ENCODE data around the gene SPATS2.
"Not testable (repeated sequence)": the region's sequence is repeated elsewhere in the genome, so short reads cannot be mapped to it uniquely, and the experiment has no call there.

The SPATS2 gene

DNA sequence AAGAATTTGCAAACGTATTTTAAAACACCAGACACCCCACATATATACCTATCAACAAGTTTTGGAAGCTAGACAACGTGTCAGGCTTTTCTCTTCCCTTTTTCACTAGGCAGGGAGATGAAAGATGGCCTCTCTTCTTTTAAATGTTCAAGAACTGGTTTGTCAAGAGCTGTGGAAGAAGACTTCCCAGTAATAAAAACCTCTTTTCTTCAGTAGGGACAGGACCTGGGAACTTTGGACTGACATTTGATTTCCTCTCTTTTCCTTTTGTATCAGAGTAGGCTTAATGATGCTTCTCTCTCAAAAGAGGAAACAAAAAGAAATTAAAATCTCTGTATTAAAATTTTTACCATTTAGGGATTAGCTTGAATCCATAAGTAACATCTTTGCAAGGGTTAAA lies 49.6 kb downstream of the SPATS2 start:
- no peak overlapping the region for H3K27ac ChIP-seq
- no peaks in the 10 kb centered on the region for H3K4me1 ChIP-seq (ENCODE audit: control insufficient read depth in 1 of 2, insufficient read depth in 1 of 2, low read depth in 1 of 2, low read length in 1 of 2)
- no peaks in the 10 kb centered on the region for H3K27me3 ChIP-seq
- H3K36me3 ChIP-seq = no peaks in the 10 kb centered on the region
- H3K9me3 ChIP-seq = no peaks in the 10 kb centered on the region
- H3K4me3 ChIP-seq (ENCODE audit: low read depth in 1 of 2, low read length in 1 of 2) = no peak overlapping the region
- TF ChIP-seq, protein P1, sequence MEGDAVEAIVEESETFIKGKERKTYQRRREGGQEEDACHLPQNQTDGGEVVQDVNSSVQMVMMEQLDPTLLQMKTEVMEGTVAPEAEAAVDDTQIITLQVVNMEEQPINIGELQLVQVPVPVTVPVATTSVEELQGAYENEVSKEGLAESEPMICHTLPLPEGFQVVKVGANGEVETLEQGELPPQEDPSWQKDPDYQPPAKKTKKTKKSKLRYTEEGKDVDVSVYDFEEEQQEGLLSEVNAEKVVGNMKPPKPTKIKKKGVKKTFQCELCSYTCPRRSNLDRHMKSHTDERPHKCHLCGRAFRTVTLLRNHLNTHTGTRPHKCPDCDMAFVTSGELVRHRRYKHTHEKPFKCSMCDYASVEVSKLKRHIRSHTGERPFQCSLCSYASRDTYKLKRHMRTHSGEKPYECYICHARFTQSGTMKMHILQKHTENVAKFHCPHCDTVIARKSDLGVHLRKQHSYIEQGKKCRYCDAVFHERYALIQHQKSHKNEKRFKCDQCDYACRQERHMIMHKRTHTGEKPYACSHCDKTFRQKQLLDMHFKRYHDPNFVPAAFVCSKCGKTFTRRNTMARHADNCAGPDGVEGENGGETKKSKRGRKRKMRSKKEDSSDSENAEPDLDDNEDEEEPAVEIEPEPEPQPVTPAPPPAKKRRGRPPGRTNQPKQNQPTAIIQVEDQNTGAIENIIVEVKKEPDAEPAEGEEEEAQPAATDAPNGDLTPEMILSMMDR (IDR thresholded peaks at IDR 0.05) = no peak

DNA sequence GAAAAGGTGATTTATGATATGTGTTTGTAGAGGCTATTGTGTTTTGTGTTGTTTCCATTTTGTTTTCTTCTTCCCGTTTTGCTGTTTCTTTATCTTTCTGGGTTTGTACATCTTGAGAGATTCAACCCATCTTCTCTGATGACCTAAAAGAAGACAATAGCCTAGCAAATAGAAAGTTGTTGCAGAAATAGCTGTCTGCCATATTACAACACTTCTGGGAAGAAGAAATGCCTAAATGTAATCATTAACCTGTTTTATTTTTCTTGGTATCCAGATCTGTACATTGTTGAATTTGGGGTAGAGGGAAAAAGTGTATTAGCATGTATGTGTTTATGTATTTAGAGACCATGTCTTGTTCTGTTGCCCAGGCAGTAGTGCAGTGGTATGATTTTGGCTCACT lies 50.3 kb downstream of the SPATS2 start:
- TF ChIP-seq, protein P1 (IDR thresholded peaks at IDR 0.05) = no peak
- no peak overlapping the region for H3K4me3 ChIP-seq (ENCODE audit: low read depth in 1 of 2, low read length in 1 of 2)
- no peaks in the 10 kb centered on the region for H3K27me3 ChIP-seq
- H3K9me3 ChIP-seq = no peaks in the 10 kb centered on the region
- no peaks in the 10 kb centered on the region for H3K36me3 ChIP-seq
- no peak overlapping the region for H3K27ac ChIP-seq
- no peaks in the 10 kb centered on the region for H3K4me1 ChIP-seq (ENCODE audit: control insufficient read depth in 1 of 2, insufficient read depth in 1 of 2, low read depth in 1 of 2, low read length in 1 of 2)

DNA sequence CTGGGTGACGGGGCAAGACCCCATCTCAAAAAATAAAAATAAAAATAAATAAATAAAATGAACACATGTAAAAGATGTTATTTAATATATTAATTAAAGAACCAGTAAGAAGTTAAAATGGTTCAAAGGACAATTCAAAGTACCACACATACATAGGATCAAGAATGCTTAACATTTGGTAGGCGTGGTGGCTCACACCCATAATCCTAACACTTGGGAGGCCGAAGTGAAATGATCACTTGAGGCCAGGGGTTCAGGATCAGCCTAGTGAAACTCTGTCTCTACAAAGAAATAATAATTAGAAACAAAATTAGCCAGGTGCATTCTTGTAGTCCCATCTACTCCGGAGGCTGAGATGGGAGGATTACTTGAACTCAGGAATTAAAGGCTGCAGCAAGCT lies 53.3 kb downstream of the SPATS2 start:
- no peaks in the 10 kb centered on the region for H3K9me3 ChIP-seq
- TF ChIP-seq, protein P1 (IDR thresholded peaks at IDR 0.05) = no peak
- no peak overlapping the region for H3K27ac ChIP-seq
- H3K36me3 ChIP-seq = no peaks in the 10 kb centered on the region
- H3K27me3 ChIP-seq = no peaks in the 10 kb centered on the region
- no peaks in the 10 kb centered on the region for H3K4me1 ChIP-seq (ENCODE audit: control insufficient read depth in 1 of 2, insufficient read depth in 1 of 2, low read depth in 1 of 2, low read length in 1 of 2)
- H3K4me3 ChIP-seq (ENCODE audit: low read depth in 1 of 2, low read length in 1 of 2) = no peak overlapping the region

DNA sequence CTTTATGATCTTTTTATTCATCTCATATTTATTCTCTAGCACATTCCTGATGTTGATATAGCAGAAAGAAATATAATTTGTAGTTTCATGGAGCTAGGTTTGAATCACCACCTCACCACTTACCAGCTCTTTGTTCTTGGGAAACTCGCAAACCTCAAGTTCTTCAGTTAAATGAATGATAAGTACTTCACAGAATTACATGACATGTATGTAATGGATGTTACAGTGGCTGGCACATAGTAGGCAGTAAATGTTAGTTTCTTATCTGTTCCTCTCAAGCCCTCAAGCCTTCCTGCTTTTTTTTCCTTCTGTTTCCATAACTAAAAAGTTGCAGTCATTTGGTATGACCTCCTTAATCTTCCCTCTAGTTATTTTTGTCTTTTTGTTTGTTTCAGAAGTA lies 54.9 kb downstream of the SPATS2 start:
- Histone ChIP-seq H3K4me1 (ENCODE audit: control insufficient read depth in 1 of 2, insufficient read depth in 1 of 2, low read depth in 1 of 2, low read length in 1 of 2) (no peaks in the 10 kb centered on the region), H3K27me3 (no peaks in the 10 kb centered on the region), H3K36me3 (no peaks in the 10 kb centered on the region), H3K9me3 (no peaks in the 10 kb centered on the region), H3K27ac (no peak overlapping the region), H3K4me3 (ENCODE audit: low read depth in 1 of 2, low read length in 1 of 2) (no peak overlapping the region)
- TF ChIP-seq, protein P1 (IDR thresholded peaks at IDR 0.05) = no peak

DNA sequence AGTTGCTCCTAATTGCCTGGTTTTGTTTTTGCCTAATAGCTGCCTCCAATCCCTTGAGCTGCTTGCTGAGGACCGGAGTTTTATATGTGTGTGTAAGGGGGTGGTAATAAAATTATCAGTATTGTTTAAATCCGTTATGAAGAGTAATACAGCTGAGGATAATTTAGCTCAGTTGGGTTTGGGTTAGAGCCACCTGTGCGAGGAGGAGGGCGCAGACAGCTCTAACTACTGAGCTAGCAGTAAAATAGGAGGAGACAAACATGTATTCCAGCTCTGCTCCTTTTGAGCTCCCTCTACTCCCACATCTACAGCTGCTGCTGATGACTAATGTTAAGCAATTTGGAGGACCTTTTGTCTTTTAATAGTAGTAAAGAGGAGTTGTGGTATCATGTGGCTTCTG lies 61.5 kb downstream of the SPATS2 start:
- TF ChIP-seq, protein P1 (IDR thresholded peaks at IDR 0.05) = no peak
- Histone ChIP-seq H3K9me3 (no peaks in the 10 kb centered on the region), H3K27ac (no peak overlapping the region), H3K4me1 (ENCODE audit: control insufficient read depth in 1 of 2, insufficient read depth in 1 of 2, low read depth in 1 of 2, low read length in 1 of 2) (peaks cover 0 to 3% of the 10 kb centered on the region in 2 experiments), H3K4me3 (ENCODE audit: low read depth in 1 of 2, low read length in 1 of 2) (no peak overlapping the region), H3K36me3 (no peaks in the 10 kb centered on the region), H3K27me3 (no peaks in the 10 kb centered on the region)

DNA sequence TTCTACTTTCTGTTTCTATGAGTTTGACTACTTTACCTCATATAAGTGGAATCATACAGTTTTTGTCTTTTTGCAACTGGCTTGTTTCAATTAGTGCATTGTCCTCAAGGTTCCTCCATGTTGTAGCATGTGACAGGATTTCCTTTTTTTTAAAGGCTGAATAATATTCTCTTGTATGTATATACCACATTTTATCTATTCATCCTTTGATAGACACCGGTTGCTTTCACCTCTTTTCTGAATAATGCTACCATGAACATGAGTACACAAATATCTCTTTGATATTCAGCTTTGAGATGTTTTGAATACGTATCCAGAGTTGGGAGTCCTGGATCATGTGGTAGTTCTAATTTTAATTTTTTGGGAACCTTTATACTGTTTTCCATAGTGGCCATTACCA lies 65.4 kb downstream of the SPATS2 start:
- Histone ChIP-seq H3K4me3 (ENCODE audit: low read depth in 1 of 2, low read length in 1 of 2) (no peak overlapping the region), H3K9me3 (no peaks in the 10 kb centered on the region), H3K27me3 (no peaks in the 10 kb centered on the region), H3K27ac (no peak overlapping the region), H3K4me1 (ENCODE audit: control insufficient read depth in 1 of 2, insufficient read depth in 1 of 2, low read depth in 1 of 2, low read length in 1 of 2) (peaks cover 0 to 3% of the 10 kb centered on the region in 2 experiments), H3K36me3 (no peaks in the 10 kb centered on the region)
- TF ChIP-seq, protein P1 (IDR thresholded peaks at IDR 0.05) = no peak

DNA sequence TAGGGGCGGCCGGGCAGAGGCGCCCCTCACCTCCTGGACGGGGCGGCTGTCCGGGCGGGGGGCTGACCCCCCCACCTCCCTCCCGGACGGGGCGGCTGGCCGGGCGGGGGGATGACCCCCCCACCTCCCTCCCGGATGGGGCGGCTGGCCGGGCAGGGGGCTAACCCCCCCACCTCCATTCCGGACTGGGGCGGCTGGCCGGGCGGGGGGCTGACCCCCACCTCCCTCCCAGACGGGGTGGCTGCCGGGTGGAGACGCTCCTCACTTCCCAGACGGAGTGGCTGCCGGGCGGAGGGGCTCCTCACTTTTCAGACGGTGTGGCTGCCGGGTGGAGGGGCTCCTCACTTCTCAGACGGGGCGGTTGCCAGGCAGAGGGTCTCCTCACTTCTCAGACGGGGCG lies 69.5 kb downstream of the SPATS2 start:
- not testable (repeated sequence) for H3K36me3 ChIP-seq; H3K9me3 ChIP-seq; H3K4me1 ChIP-seq (ENCODE audit: control insufficient read depth in 1 of 2, insufficient read depth in 1 of 2, low read depth in 1 of 2, low read length in 1 of 2); H3K27me3 ChIP-seq; H3K4me3 ChIP-seq (ENCODE audit: low read depth in 1 of 2, low read length in 1 of 2); H3K27ac ChIP-seq
